ENCODE results near the gene LTBP2.

The LTBP2 gene

GRCh38 chr14:74637178-74637550, 25.1 kb upstream of the LTBP2 start:
- DNase-seq, result no peak

- no peak for DNase-seq
Measured at GRCh38 chr14:74636424-74637177, 24.6 kb upstream of the LTBP2 start.

- no peak for DNase-seq
Measured at GRCh38 chr14:74635847-74636246, 23.8 kb upstream of the LTBP2 start.

GRCh38 chr14:74634964-74635363, 22.9 kb upstream of the LTBP2 start:
- DNase-seq, result no peak

GRCh38 chr14:74634481-74634880, 22.4 kb upstream of the LTBP2 start:
- DNase-seq, result no peak

- no peak for DNase-seq
Measured at GRCh38 chr14:74630881-74631690, 19.0 kb upstream of the LTBP2 start.

- DNase-seq, result no peak
Measured at GRCh38 chr14:74628418-74628817, 16.4 kb upstream of the LTBP2 start.

- no peak for DNase-seq
Measured at GRCh38 chr14:74627076-74627475, 15.0 kb upstream of the LTBP2 start.

- DNase-seq, result no peak
Measured at GRCh38 chr14:74622257-74622656, 10.2 kb upstream of the LTBP2 start.

GRCh38 chr14:74621556-74621955, 9.5 kb upstream of the LTBP2 start:
- no peak for DNase-seq

- DNase-seq, result no peak
Measured at GRCh38 chr14:74620923-74621322, 8.9 kb upstream of the LTBP2 start.

GRCh38 chr14:74620497-74620921, 8.5 kb upstream of the LTBP2 start:
- peak in 1 of 2 donors; percentile 28 for DNase-seq

GRCh38 chr14:74619672-74620131, 7.7 kb upstream of the LTBP2 start:
- no peak for DNase-seq

GRCh38 chr14:74618078-74618952, 6.3 kb upstream of the LTBP2 start:
- peak; percentile 49 to 62 for DNase-seq

- DNase-seq, result no peak
Measured at GRCh38 chr14:74616996-74617700, 5.1 kb upstream of the LTBP2 start.

GRCh38 chr14:74616507-74616906, 4.5 kb upstream of the LTBP2 start:
- DNase-seq, result peak; percentile 28 to 39

GRCh38 chr14:74615735-74616134, 3.7 kb upstream of the LTBP2 start:
- no peak for DNase-seq

- DNase-seq, result no peak
Measured at GRCh38 chr14:74614508-74615495, 2.8 kb upstream of the LTBP2 start.

GRCh38 chr14:74613211-74613914, 1.3 kb upstream of the LTBP2 start:
- DNase-seq, result no peak

GRCh38 chr14:74612350-74613021, 449 bp upstream of the LTBP2 start:
- peak; percentile 86 for DNase-seq
